Central memory CD4-positive, alpha-beta T cell (primary cell): ENCODE data around the gene LRRC7.

Experiments
- DNase-seq: peaks from one replicate; pipeline ENCODE4 v3.0.0; 2022
- total RNA-seq, 3 experiments: gene quantifications; one replicate each; lab custom pipeline; 2026; lab: John Stamatoyannopoulos, UW

LRRC7 gene
- total RNA-seq: 0.11 to 5.8 (median 0.19) reads per million in 3 experiments

- DNase-seq: no peak
Observed at GRCh38 chr1:69567652-69568420, at the start of gene LRRC7. LRRC7 (plus strand) TSS chr1:69567922; CDS start chr1:69568640, 718 bp downstream.

GRCh38 chr1:69519006-69519405 is 48.7 kb upstream of the LRRC7 start:
- no peak for DNase-seq

GRCh38 chr1:69520326-69520725 is 47.4 kb upstream of the LRRC7 start:
- no peak for DNase-seq

GRCh38 chr1:69523032-69523431 is 44.7 kb upstream of the LRRC7 start:
- no peak for DNase-seq

- no peak for DNase-seq
Observed at GRCh38 chr1:69523461-69523860, 44.3 kb upstream of the LRRC7 start.

- no peak for DNase-seq
Observed at GRCh38 chr1:69524015-69524414, 43.7 kb upstream of the LRRC7 start.

- DNase-seq: no peak
Observed at GRCh38 chr1:69527273-69527672, 40.4 kb upstream of the LRRC7 start.

- DNase-seq: no peak
Observed at GRCh38 chr1:69528376-69528775, 39.3 kb upstream of the LRRC7 start.

- no peak for DNase-seq
Observed at GRCh38 chr1:69533343-69533742, 34.4 kb upstream of the LRRC7 start.

GRCh38 chr1:69534829-69535228 is 32.9 kb upstream of the LRRC7 start:
- no peak for DNase-seq

- DNase-seq: no peak
Observed at GRCh38 chr1:69535490-69535889, 32.2 kb upstream of the LRRC7 start.

GRCh38 chr1:69540052-69540451 is 27.7 kb upstream of the LRRC7 start:
- DNase-seq: no peak

GRCh38 chr1:69551476-69552324 is 16.0 kb upstream of the LRRC7 start:
- DNase-seq: no peak

- DNase-seq: no peak
Observed at GRCh38 chr1:69553726-69554125, 14.0 kb upstream of the LRRC7 start.

GRCh38 chr1:69568421-69569174 is 876 bp downstream of the LRRC7 start:
- no peak for DNase-seq

- no peak for DNase-seq
Observed at GRCh38 chr1:69569175-69569541, 1.4 kb downstream of the LRRC7 start.

GRCh38 chr1:69569576-69570328 is 2.0 kb downstream of the LRRC7 start:
- no peak for DNase-seq

- DNase-seq: no peak
Observed at GRCh38 chr1:69570356-69570755, 2.6 kb downstream of the LRRC7 start.

- DNase-seq: no peak
Observed at GRCh38 chr1:69572921-69573320, 5.2 kb downstream of the LRRC7 start.

- DNase-seq: no peak
Observed at GRCh38 chr1:69573911-69574310, 6.2 kb downstream of the LRRC7 start.

GRCh38 chr1:69585666-69586065 is 17.9 kb downstream of the LRRC7 start:
- DNase-seq: no peak

- no peak for DNase-seq
Observed at GRCh38 chr1:69587391-69587790, 19.7 kb downstream of the LRRC7 start.

- no peak for DNase-seq
Observed at GRCh38 chr1:69589799-69590198, 22.1 kb downstream of the LRRC7 start.
